Tibial artery (tissue), 4 donors: ENCODE results near the gene MGST3.

ENCODE experiments used
- DNase-seq, 2 donors: peaks; one replicate each; pipeline ENCODE4 v3.0.0-alpha.2; 2019
- H3K27ac ChIP-seq, 2 donors: fragments of 200-600 bp; sonication (generic) in 1 of 2; 1 replicate in 1 of 2; 2 replicates in 1 of 2; pipeline ENCODE4 v1.5.1; 2018 to 2019; ENCODE audit warnings: mild to moderate bottlenecking in 1 of 2
- H3K27me3 ChIP-seq, 2 donors: fragments of 200-600 bp; sonication (generic) in 1 of 2; one replicate each; pipeline versions ENCODE4 v1.5.1 to v1.6.0; 2016 to 2019
- H3K36me3 ChIP-seq, 3 donors: fragments of 200-600 bp; sonication (generic) in 2 of 3; one replicate each; pipeline ENCODE4 v1.5.1; 2016 to 2019; ENCODE audit warnings: mild to moderate bottlenecking in 2 of 3
- H3K4me1 ChIP-seq, 4 donors: fragments of 200-600 bp; sonication (generic) in 2 of 4; 1 replicate in 3 of 4; 2 replicates in 1 of 4; pipeline ENCODE4 v1.5.1; 2016 to 2019
- H3K4me3 ChIP-seq, 2 donors: fragments of 200-600 bp; sonication (generic) in 1 of 2; 1 replicate in 1 of 2; 2 replicates in 1 of 2; pipeline ENCODE4 v1.5.1; 2018 to 2019; ENCODE audit warnings: mild to moderate bottlenecking in 2 of 2
- H3K9me3 ChIP-seq, 3 donors: fragments of 200-600 bp; sonication (generic) in 1 of 3; one replicate each; pipeline ENCODE4 v1.5.1; 2016 to 2019
- CTCF ChIP-seq, 2 experiments: fragments of 200-600 bp in 1 of 2; fragments of 450-650 bp in 1 of 2; IDR thresholded peaks; one replicate each; pipeline ENCODE4 v1.5.1; 2017 to 2019; ENCODE audit warnings: antibody characterized with exemption in 2 of 2, mild to moderate bottlenecking in 1 of 2, moderate library complexity in 1 of 2
- intact Hi-C: fragments of 100-400 bp; cut with DNase I; formaldehyde crosslinking; loops from one replicate; pipeline ENCODE4 v1.15.0; 2023; ENCODE audit warnings: low total_unique reads

Gene MGST3

GRCh38 chr1:165683848-165684485 lies 52.9 kb downstream of the MGST3 start:
- Histone ChIP-seq H3K27ac (no peak overlapping the region), H3K4me1 (no peaks in the 10 kb centered on the region), H3K4me3 (no peak overlapping the region), H3K36me3 (peaks cover 22 to 44% (median 40%) of the 10 kb centered on the region in 3 donors), H3K9me3 (no peaks in the 10 kb centered on the region), H3K27me3 (no peaks in the 10 kb centered on the region)
- intact Hi-C loops, result no loop called here
- DNase-seq, result no peak
- TF ChIP-seq CTCF (IDR thresholded peaks at IDR 0.05), result no peak

GRCh38 chr1:165686121-165686970 lies 55.3 kb downstream of the MGST3 start:
- intact Hi-C loops, result no loop called here
- H3K36me3 ChIP-seq, result peaks cover 22 to 31% (median 29%) of the 10 kb centered on the region in 3 donors
- no peak overlapping the region for H3K27ac ChIP-seq

GRCh38 chr1:165686971-165687433 lies 56.0 kb downstream of the MGST3 start:
- intact Hi-C loops, result no loop called here
- TF ChIP-seq CTCF (IDR thresholded peaks at IDR 0.05), result no peak
- Histone ChIP-seq H3K4me1 (no peaks in the 10 kb centered on the region), H3K9me3 (no peaks in the 10 kb centered on the region), H3K4me3 (no peak overlapping the region), H3K27ac (no peak overlapping the region), H3K27me3 (no peaks in the 10 kb centered on the region), H3K36me3 (peaks cover 16 to 25% (median 22%) of the 10 kb centered on the region in 3 donors)
- no peak for DNase-seq

More at GRCh38 chr1:165686121-165686970, 55.3 kb downstream of the MGST3 start:
- no peak for TF ChIP-seq CTCF (IDR thresholded peaks at IDR 0.05)
- Histone ChIP-seq H3K27me3 (no peaks in the 10 kb centered on the region), H3K4me3 (no peak overlapping the region), H3K4me1 (no peaks in the 10 kb centered on the region), H3K9me3 (no peaks in the 10 kb centered on the region)
- no peak for DNase-seq

GRCh38 chr1:165688046-165688445 lies 57.0 kb downstream of the MGST3 start:
- intact Hi-C loops, result no loop called here
- no peak for DNase-seq
- peaks cover 12 to 14% (median 12%) of the 10 kb centered on the region in 3 donors for H3K36me3 ChIP-seq
- TF ChIP-seq CTCF (IDR thresholded peaks at IDR 0.05), result no peak
- no peaks in the 10 kb centered on the region for H3K4me1 ChIP-seq
- H3K4me3 ChIP-seq, result no peak overlapping the region
- no peaks in the 10 kb centered on the region for H3K27me3 ChIP-seq
- no peaks in the 10 kb centered on the region for H3K9me3 ChIP-seq
- no peak overlapping the region for H3K27ac ChIP-seq

- Histone ChIP-seq H3K4me3 (no peak overlapping the region), H3K4me1 (peaks cover 11 to 27% (median 20%) of the 10 kb centered on the region in 4 donors), H3K27me3 (no peaks in the 10 kb centered on the region), H3K36me3 (peaks cover 8 to 9% (median 9%) of the 10 kb centered on the region in 3 donors), H3K9me3 (no peaks in the 10 kb centered on the region), H3K27ac (no peak overlapping the region)
- TF ChIP-seq CTCF (IDR thresholded peaks at IDR 0.05), result no peak
- DNase-seq, result no peak
- intact Hi-C loops, result loop anchor here (5.0 kb wide), 1 partner anchor 63 kb away; the partner anchor contains the start of gene MGST3
Measured at GRCh38 chr1:165695031-165695430, 64.0 kb downstream of the MGST3 start.
